OCI-LY1 (cell line): ENCODE results near the gene CACNA1B.

Experiments used
- H2AFZ ChIP-seq: fragments of 200-600 bp; sonication (generic), shearing (Covaris generic); 2 replicates; pipeline ENCODE4 v1.6.0; 2014; ENCODE audit warnings: antibody characterized with exemption, mild to moderate bottlenecking, low read length
- H3F3A ChIP-seq: fragments of 200-600 bp; sonication (generic), shearing (Covaris generic); 2 replicates; pipeline ENCODE4 v1.6.0; 2014; ENCODE audit warnings: mild to moderate bottlenecking, antibody characterized with exemption, low read length, moderate library complexity; ENCODE audit not compliant: insufficient read depth
- H3K27ac ChIP-seq: fragments of 200-600 bp; sonication (generic); 2 replicates; pipeline ENCODE4 v1.5.1; 2014; ENCODE audit warnings: low read length, mixed run types, mild to moderate bottlenecking, low read depth; ENCODE audit not compliant: poor library complexity, severe bottlenecking
- H3K27me3 ChIP-seq: fragments of 200-600 bp; sonication (generic); 2 replicates; pipeline ENCODE4 v1.6.0; 2014; ENCODE audit warnings: antibody characterized with exemption, mild to moderate bottlenecking, low read length, moderate library complexity; ENCODE audit not compliant: insufficient read depth
- H3K36me3 ChIP-seq: fragments of 200-600 bp; sonication (generic); 2 replicates; pipeline ENCODE4 v1.6.1; 2014; ENCODE audit warnings: mild to moderate bottlenecking, antibody characterized with exemption, low read length, moderate library complexity, mixed read lengths; ENCODE audit not compliant: insufficient read depth
- H3K4me1 ChIP-seq: fragments of 200-600 bp; sonication (generic); 2 replicates; pipeline ENCODE4 v1.5.1; 2014; ENCODE audit warnings: mild to moderate bottlenecking, low read length, moderate library complexity; ENCODE audit not compliant: insufficient read depth, severe bottlenecking
- H3K4me2 ChIP-seq: fragments of 200-600 bp; sonication (generic), shearing (Covaris generic); 2 replicates; pipeline ENCODE4 v1.6.1; 2014; ENCODE audit warnings: low read length
- H3K4me3 ChIP-seq: fragments of 200-600 bp; sonication (generic); 2 replicates; pipeline ENCODE4 v1.5.1; 2014; ENCODE audit warnings: low read length, low read depth, mild to moderate bottlenecking, mixed read lengths; ENCODE audit not compliant: poor library complexity, severe bottlenecking
- H3K79me2 ChIP-seq: fragments of 200-600 bp; shearing (Covaris generic); 2 replicates; pipeline ENCODE4 v1.6.1; 2016; ENCODE audit warnings: mixed run types, low read length, mixed read lengths; ENCODE audit not compliant: insufficient read depth
- H3K9ac ChIP-seq: fragments of 200-600 bp; sonication (generic), shearing (Covaris generic); 2 replicates; pipeline ENCODE4 v1.6.1; 2014; ENCODE audit warnings: mild to moderate bottlenecking, low read length, mixed read lengths
- H3K9me2 ChIP-seq: fragments of 200-600 bp; sonication (generic), shearing (Covaris generic); 2 replicates; pipeline ENCODE4 v1.6.1; 2014; ENCODE audit warnings: low read depth, mild to moderate bottlenecking, low read length, mixed read lengths
- H3K9me3 ChIP-seq: fragments of 200-600 bp; shearing (Covaris generic); 2 replicates; pipeline ENCODE4 v1.6.1; 2014; ENCODE audit warnings: low read length, mixed read lengths
- H4K20me1 ChIP-seq: fragments of 200-600 bp; sonication (generic), shearing (Covaris generic); 2 replicates; pipeline ENCODE4 v1.6.0; 2016; ENCODE audit warnings: mild to moderate bottlenecking, low read length; ENCODE audit not compliant: insufficient read depth
- EZH2 ChIP-seq: fragments of 200-600 bp; sonication (generic), shearing (Covaris generic); IDR thresholded peaks from 2 replicates; pipeline ENCODE4 v1.8.0; 2017; ENCODE audit warnings: borderline replicate concordance, mixed run types, mild to moderate bottlenecking, antibody characterized with exemption, low read length, moderate library complexity, mixed read lengths
- TF ChIP-seq, protein P1 (sequence below): fragments of 200-600 bp; sonication (generic), shearing (Covaris generic); IDR thresholded peaks from 2 replicates; pipeline ENCODE4 v1.5.1; 2017; ENCODE audit warnings: mild to moderate bottlenecking, antibody characterized with exemption, low read length, moderate library complexity, mixed read lengths

Gene CACNA1B

DNA sequence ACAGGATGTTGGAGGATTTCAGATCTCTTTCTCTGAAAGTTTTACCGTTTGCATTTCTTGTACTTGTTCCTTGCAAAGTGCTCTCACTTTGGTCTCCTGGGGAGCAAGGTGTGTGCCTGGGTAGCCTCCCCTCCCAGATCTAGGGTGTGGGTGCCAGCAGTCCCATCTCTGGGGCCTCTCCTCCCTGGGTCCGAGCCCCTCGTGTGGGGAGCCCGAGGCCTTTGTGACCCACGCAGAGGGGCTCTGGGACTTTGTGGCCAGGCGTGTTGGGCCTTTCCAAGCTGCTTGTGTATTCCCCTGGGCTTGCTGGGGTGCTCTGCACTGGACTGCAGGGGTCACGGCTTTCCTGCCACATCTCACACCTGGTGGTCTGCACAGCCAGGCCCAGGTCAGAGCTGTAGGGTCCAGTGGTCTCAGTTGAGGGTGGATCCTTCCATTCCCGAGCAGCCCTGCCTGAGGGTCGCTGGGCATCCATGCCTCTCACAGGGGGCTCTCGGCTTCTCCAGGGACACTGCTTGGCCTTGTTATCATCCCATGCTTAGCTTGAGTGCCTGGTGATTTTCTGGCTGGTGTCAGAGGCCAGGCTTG is 96.3 kb downstream of the CACNA1B start:
- no peak overlapping the region for H3K27ac ChIP-seq
- no peaks in the 10 kb centered on the region for H3K4me1 ChIP-seq
- H3K9me2 ChIP-seq, result no peaks in the 10 kb centered on the region
- no peak overlapping the region for H3K4me2 ChIP-seq
- no peak overlapping the region for H3K9ac ChIP-seq
- no peak overlapping the region for H3K4me3 ChIP-seq
- no peaks in the 10 kb centered on the region for H4K20me1 ChIP-seq
- no peak for TF ChIP-seq EZH2
- TF ChIP-seq, protein P1, sequence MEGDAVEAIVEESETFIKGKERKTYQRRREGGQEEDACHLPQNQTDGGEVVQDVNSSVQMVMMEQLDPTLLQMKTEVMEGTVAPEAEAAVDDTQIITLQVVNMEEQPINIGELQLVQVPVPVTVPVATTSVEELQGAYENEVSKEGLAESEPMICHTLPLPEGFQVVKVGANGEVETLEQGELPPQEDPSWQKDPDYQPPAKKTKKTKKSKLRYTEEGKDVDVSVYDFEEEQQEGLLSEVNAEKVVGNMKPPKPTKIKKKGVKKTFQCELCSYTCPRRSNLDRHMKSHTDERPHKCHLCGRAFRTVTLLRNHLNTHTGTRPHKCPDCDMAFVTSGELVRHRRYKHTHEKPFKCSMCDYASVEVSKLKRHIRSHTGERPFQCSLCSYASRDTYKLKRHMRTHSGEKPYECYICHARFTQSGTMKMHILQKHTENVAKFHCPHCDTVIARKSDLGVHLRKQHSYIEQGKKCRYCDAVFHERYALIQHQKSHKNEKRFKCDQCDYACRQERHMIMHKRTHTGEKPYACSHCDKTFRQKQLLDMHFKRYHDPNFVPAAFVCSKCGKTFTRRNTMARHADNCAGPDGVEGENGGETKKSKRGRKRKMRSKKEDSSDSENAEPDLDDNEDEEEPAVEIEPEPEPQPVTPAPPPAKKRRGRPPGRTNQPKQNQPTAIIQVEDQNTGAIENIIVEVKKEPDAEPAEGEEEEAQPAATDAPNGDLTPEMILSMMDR, result no peak
- no peaks in the 10 kb centered on the region for H3F3A ChIP-seq
- H3K79me2 ChIP-seq, result no peaks in the 10 kb centered on the region
- 0 out of 2 replicates have a peak, but pooled peaks cover 7% of the 10 kb centered on the region for H3K27me3 ChIP-seq
- no peak overlapping the region for H2AFZ ChIP-seq
- H3K36me3 ChIP-seq, result no peaks in the 10 kb centered on the region
- no peaks in the 10 kb centered on the region for H3K9me3 ChIP-seq

DNA sequence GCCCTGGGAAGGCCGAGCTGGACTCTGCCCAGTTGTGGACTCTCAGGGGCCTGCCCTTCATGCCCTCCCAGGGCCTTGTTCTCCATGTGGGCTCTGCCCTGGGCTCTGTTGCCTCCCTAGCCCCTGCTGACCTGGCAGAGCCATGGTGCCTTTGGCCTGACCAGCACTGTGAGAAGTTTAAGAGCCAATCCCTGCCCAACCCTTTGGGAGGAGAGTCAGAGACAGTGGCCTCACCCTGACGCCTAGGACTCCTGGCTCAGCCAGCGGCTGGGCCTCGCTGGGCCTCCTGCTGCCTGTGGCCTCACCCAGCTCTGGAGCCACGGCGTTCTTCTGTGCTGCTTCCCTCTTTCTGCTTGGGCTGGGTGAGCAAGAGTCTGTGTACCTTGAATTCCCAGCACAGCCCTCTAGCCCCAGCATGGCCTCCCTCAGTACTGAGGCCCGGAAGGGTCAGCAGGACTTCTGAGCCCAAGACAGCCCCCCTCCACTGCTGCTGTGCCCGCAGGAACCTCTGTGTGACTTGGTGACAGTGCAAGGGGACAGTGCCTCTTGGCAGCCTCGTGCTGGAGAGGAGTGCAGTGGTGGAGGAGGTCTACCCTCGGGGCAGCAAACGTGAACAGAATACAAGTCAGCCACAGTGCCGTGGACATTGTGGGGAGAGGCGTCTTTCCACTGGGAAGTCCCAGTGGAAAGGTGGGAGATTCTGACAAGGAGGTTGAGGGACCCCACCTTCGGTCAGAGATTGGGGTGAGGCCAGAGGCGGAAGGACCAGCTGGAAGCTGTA is 97.4 kb downstream of the CACNA1B start:
- Histone ChIP-seq H3K9me3 (no peaks in the 10 kb centered on the region), H3K4me3 (no peak overlapping the region), H3F3A (no peaks in the 10 kb centered on the region), H4K20me1 (no peaks in the 10 kb centered on the region), H3K36me3 (no peaks in the 10 kb centered on the region), H3K9me2 (no peaks in the 10 kb centered on the region), H2AFZ (no peak overlapping the region), H3K27me3 (0 out of 2 replicates have a peak, but pooled peaks cover 7% of the 10 kb centered on the region), H3K4me1 (no peaks in the 10 kb centered on the region), H3K4me2 (no peak overlapping the region), H3K27ac (no peak overlapping the region), H3K9ac (no peak overlapping the region), H3K79me2 (no peaks in the 10 kb centered on the region)
- TF ChIP-seq, protein P1, result no peak
- TF ChIP-seq EZH2, result no peak

DNA sequence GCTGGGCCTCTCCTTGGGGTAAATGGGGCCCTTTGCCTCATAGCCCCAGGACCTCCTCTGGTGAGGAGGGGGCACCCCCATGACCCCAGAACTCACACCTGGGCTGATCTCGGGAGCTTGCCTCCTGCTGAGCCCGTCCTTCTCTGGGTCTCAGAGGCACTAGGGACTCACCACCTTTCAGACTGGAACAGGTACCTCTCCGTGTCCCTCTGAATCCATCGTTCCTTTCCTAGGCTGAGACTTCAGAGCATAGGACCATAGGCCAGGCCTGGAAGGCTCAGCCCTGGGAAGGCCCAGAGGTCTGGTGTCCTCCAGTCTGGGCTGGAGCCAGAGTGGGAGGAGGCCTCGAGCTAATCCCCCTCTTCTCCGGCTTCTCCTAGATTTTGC is 97.9 kb downstream of the CACNA1B start:
- no peak for TF ChIP-seq EZH2
- TF ChIP-seq, protein P1, result no peak
- no peaks in the 10 kb centered on the region for H3F3A ChIP-seq
- H3K79me2 ChIP-seq, result no peaks in the 10 kb centered on the region
- no peaks in the 10 kb centered on the region for H4K20me1 ChIP-seq
- H3K36me3 ChIP-seq, result no peaks in the 10 kb centered on the region
- no peak overlapping the region for H3K4me2 ChIP-seq
- H3K9ac ChIP-seq, result no peak overlapping the region
- no peak overlapping the region for H3K27ac ChIP-seq
- H2AFZ ChIP-seq, result no peak overlapping the region
- H3K9me3 ChIP-seq, result no peaks in the 10 kb centered on the region
- H3K4me1 ChIP-seq, result no peaks in the 10 kb centered on the region
- H3K27me3 ChIP-seq, result 0 out of 2 replicates have a peak, but pooled peaks cover 7% of the 10 kb centered on the region
- no peak overlapping the region for H3K4me3 ChIP-seq
- no peaks in the 10 kb centered on the region for H3K9me2 ChIP-seq
